CD4-positive, alpha-beta T cell treated with Interferon gamma for 1 hour (primary cell): Measurements from ENCODE around the gene DENND4B.

ENCODE experiments used
- DNase-seq: peaks from one replicate; pipeline ENCODE4 v3.0.0-alpha.2; 2020

The DENND4B gene

GRCh38 chr1:153880962-153881361, 65.6 kb downstream of the DENND4B start:
- peak; percentile 63 for DNase-seq

GRCh38 chr1:153880024-153880423, 66.5 kb downstream of the DENND4B start:
- DNase-seq, result no peak
